Stimulated activated CD8-positive, alpha-beta memory T cell treated with anti-CD3 and anti-CD28 coated beads, Interleukin-2, amount 100 ng/mL, for 1 hour (primary cell): Measurements from ENCODE around the gene RAC2.

Experiments
- DNase-seq, 2 donors: peaks; one replicate each; pipeline ENCODE4 v3.0.0-alpha.2; 2020; ENCODE audit warnings: low read depth in 2 of 2

The RAC2 gene

GRCh38 chr22:37187891-37188761 is 55.9 kb downstream of the RAC2 start, which contains the start of gene C1QTNF6:
Gene C1QTNF6 (minus strand): TSS chr22:37188247. CDS start chr22:37188213, 34 bp downstream.
- DNase-seq: no peak

GRCh38 chr22:37187552-37187890 is 56.5 kb downstream of the RAC2 start:
- DNase-seq: no peak

DNA sequence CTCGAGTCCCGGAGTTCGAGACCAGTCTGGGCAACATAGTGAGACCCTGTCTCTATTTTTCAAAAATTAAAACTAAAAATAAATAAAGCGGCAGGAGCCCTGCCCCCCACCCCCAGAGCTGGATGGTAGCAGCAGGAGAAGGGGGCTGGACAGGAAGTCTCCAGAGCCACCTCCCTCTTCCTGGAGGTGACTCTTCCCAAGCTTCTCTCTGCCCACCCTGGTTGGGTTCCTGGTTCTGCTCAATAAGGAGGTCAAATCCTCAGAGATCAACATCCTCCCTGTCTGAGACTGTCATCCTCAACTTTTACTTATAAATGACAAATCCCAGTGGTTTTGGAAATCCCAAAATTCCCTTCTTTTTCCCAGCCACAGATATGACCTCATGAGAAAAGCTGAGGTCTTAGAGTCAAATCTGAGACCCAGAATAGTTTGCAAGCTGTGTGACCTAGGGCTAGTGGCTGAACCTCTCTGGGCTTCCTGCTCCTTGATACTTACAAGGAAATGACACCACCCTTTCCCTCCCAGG is 57.0 kb downstream of the RAC2 start:
- DNase-seq: no peak

GRCh38 chr22:37186228-37186996 is 57.7 kb downstream of the RAC2 start:
- no peak for DNase-seq

- DNase-seq: no peak
Measured at GRCh38 chr22:37185646-37186227, 58.3 kb downstream of the RAC2 start.

- DNase-seq: no peak
Measured at GRCh38 chr22:37184816-37185541, 59.1 kb downstream of the RAC2 start.

GRCh38 chr22:37184380-37184755 is 59.7 kb downstream of the RAC2 start:
- no peak for DNase-seq

- DNase-seq: no peak
Measured at GRCh38 chr22:37183432-37184379, 60.4 kb downstream of the RAC2 start.

DNA sequence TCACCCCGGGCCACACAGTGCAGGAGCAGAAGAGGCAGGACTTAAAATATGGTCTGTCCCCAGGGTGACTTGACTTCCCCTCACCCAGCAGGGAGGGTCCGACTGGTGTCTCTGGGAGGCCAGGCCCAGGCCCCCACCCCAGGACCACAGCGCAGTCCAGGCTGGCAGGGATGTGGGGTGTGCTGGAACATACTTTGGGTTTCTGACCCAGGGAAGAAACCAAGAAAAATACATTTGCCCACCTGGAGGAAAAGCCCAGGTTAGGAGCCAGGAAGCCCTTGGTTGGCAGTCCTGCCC is 61.2 kb downstream of the RAC2 start:
- DNase-seq: no peak

- DNase-seq: no peak
Measured at GRCh38 chr22:37182101-37182948, 61.7 kb downstream of the RAC2 start.

DNA sequence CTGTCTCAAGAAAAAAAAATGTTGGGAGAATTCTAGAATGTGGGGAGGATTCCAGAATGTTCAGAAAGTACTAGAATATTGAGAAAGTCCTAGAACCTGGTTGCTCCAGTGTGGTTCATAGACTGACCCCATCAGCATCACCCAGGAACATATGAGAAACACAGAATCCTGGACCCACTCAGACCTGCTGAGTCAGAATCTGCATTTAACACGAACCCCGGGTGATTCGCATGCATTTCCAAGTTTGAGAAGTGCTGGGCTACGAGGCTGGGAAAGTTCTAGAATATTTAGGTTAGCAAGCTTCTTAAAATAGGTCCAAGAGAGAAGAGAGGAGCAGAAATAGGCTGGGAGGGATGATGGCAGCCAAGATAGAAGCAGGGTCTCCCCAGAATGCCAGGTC is 62.4 kb downstream of the RAC2 start:
- DNase-seq: no peak

GRCh38 chr22:37180531-37181231 is 63.4 kb downstream of the RAC2 start:
- DNase-seq: no peak

DNA sequence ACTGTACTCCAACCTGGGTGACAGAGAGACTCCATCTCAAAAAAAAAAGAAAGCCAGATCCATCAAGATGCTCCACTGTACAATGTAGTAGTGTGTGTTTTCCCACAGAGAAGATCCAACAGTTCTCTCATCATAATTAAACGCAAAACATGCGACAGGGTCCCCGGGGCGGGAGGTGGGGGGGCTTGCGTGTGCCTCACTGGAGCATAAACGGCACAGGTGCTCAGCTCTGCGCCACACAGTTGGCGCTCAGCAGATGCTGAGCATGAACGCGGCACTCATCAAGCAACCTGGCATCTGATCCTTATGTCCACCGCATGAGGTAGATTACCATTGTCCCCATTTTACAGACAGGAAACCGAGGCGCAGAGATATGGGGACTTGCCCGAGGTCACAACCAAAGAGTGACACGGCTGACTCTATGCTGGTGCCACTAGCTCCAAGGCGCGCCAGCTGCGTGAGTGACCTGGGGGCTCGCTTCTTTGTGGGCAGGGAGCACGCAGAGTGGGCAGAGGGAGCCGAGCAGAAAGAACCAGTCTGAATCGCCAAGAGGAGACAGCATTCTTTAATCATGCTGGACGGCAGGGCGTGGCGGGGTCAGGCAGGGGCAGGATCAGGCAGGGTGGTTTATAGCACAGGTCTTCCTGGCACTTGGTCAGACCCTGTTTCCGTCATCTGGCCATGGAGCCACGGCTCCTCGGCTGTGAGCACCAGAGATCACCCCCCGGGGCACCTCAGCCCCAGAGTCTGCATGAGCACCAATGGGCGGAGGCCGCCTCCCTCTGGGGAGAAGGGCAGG is 64.2 kb downstream of the RAC2 start:
- DNase-seq: no peak

- no peak for DNase-seq
Measured at GRCh38 chr22:37179126-37179470, 65.0 kb downstream of the RAC2 start.

DNA sequence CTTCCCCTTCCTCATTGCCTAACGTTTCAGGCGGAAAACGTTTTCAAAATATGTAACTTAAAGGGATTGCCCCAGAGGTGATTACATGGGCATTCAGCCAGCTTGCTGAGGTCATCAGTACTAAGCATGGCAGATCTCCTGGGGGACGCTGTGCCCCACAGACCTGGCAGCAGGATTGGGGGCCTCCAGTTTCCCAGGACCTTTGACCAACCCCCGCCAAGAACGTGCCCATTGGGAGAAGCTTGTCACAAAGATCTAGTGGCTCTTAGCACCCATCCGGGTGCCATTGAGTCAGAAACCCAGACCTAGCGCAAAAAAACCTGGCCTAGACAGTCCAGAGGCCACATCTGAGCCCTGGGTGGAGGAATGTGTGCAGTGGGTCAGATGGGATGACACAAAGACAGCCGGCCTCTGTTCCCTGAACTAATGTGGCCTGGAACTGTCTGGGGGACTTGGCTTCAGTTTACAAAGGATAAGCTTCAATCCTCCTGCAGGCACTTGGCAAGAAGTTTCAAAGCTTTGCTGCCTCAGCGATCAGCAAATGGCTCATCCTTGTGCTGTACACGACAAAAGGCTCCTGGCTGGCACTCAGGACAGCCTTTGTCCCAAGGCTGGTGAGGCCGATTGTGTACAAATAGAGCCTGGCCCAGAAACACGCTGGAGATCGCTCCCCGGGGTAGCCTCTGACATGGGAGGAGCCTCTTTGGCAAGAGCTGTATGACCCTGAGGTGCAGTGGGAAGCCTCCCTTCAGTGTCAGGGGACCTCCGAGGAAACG is 65.5 kb downstream of the RAC2 start:
- no peak for DNase-seq

DNA sequence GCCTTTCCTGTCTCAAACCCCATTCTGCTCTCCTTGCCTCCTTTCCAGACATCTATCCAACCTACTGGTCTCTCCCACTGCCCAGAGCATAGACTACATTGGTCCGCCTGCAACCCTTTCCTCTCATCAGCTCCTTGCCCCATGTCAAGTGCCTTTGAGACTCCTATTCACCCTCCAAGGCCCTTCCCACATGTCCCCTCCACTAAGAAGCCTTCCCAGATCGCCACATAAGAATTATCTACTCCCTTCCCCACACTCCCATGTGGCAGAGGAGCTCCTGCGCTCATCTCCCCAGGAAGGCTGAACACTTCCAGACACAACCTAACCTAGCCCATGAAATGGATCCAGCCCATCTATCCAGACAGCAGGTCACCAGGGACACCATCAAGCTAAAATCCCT is 66.3 kb downstream of the RAC2 start:
- DNase-seq: no peak

GRCh38 chr22:37177221-37177620 is 66.8 kb downstream of the RAC2 start:
- DNase-seq: no peak
